Loucy (cell line): ENCODE data around the gene NRBP1.

Experiments
- H2AFZ ChIP-seq: fragments of 200-600 bp; sonication (generic); 2 replicates; pipeline ENCODE4 v1.6.0; 2016; ENCODE audit warnings: antibody characterized with exemption, mild to moderate bottlenecking, low read length, moderate library complexity
- H3F3A ChIP-seq: fragments of 200-600 bp; 2 replicates; pipeline ENCODE4 v1.6.0; 2016; ENCODE audit warnings: antibody characterized with exemption, low read depth, mild to moderate bottlenecking
- H3K27me3 ChIP-seq: fragments of 200-600 bp; sonication (generic); 2 replicates; pipeline ENCODE4 v1.6.1; 2014; ENCODE audit warnings: low read length, mild to moderate bottlenecking; ENCODE audit not compliant: insufficient read depth, poor library complexity, severe bottlenecking
- H3K36me3 ChIP-seq: fragments of 200-600 bp; sonication (generic); 2 replicates; pipeline ENCODE4 v1.6.1; 2016; ENCODE audit warnings: low read length; ENCODE audit not compliant: insufficient read depth
- H3K4me1 ChIP-seq: fragments of 200-600 bp; sonication (generic); 2 replicates; pipeline ENCODE4 v1.5.1; 2014; ENCODE audit warnings: low read length, mild to moderate bottlenecking; ENCODE audit not compliant: insufficient read depth, poor library complexity, severe bottlenecking
- H3K4me2 ChIP-seq: fragments of 200-600 bp; sonication (generic); 2 replicates; pipeline ENCODE4 v1.6.0; 2014; ENCODE audit warnings: antibody characterized with exemption, low read length, low read depth, mild to moderate bottlenecking; ENCODE audit not compliant: poor library complexity, severe bottlenecking
- H3K4me3 ChIP-seq: fragments of 200-600 bp; sonication (generic); 2 replicates; pipeline ENCODE4 v1.5.1; 2014; ENCODE audit warnings: low read length, mild to moderate bottlenecking, mixed read lengths; ENCODE audit not compliant: poor library complexity, severe bottlenecking
- H3K79me2 ChIP-seq: fragments of 200-600 bp; sonication (generic); 2 replicates; pipeline ENCODE4 v1.6.1; 2014; ENCODE audit warnings: low read length; ENCODE audit not compliant: insufficient read depth
- H3K9ac ChIP-seq: fragments of 200-600 bp; sonication (generic); 2 replicates; pipeline ENCODE4 v1.6.0; 2014; ENCODE audit warnings: mild to moderate bottlenecking, low read depth, low read length, moderate library complexity; ENCODE audit not compliant: poor library complexity, severe bottlenecking
- H3K9me2 ChIP-seq: fragments of 200-600 bp; sonication (generic); replicated peaks from 2 replicates; pipeline ENCODE4 v1.6.1; 2016; ENCODE audit warnings: low read depth, low read length, mixed read lengths
- H3K9me3 ChIP-seq: fragments of 200-600 bp; sonication (generic); 2 replicates; pipeline ENCODE4 v1.6.1; 2014; ENCODE audit warnings: mild to moderate bottlenecking, antibody characterized with exemption, low read length, low read depth; ENCODE audit not compliant: insufficient read depth
- H4K20me1 ChIP-seq: fragments of 200-600 bp; sonication (generic); 2 replicates; pipeline ENCODE4 v1.6.0; 2014; ENCODE audit warnings: antibody characterized with exemption, low read length, mild to moderate bottlenecking; ENCODE audit not compliant: insufficient read depth, poor library complexity, severe bottlenecking
- EZH2phosphoT487 ChIP-seq: fragments of 200-600 bp; IDR thresholded peaks from 2 replicates; pipeline ENCODE4 v1.6.1; 2018; ENCODE audit warnings: antibody characterized with exemption, mild to moderate bottlenecking, moderate library complexity, borderline replicate concordance
- TF ChIP-seq, protein P1 (sequence below): fragments of 200-600 bp; sonication (generic); conservative IDR thresholded peaks from 2 replicates; pipeline ENCODE4 v1.5.1; 2014; ENCODE audit warnings: mild to moderate bottlenecking, antibody characterized with exemption, low read length

NRBP1 gene

DNA sequence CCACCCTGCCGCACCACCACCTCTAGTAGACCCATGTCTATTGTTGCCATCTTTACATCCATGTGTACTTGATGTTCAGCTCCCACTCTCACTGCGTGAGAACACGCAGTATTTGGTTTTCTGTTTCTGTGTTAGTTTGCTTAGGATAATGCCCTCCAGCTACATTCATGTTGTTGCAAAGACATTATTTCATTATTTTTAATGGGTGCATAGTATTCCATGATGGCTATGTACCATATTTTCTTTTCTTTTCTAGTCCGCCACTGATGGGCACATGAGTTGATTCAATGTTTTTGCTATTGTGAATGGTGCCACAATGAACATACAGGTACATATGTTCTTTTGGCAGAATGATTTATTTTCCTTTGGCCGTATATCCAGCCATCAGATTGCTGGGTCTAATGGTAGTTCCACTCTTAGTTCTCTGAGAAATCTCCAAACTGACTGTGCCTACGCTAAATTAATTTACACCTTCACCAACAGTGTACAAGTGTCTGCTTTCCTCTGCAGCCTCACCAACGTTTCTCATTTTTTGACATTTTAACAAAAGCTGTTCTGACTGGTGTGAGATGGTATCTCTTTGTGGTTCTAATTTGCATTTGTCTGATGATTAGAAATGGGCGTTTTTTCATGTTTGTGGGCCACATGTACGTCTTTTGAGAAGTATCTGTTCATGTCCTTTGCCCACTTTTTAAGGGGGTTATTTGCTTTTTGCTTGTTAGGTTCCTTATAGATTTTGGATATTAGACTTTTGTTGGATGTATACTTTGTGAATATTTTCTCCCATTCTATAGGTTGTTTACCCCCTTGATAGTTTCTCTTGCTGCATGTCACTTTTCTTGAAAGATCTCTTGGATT, 37.4 kb upstream of the NRBP1 start:
- Histone ChIP-seq H3K36me3 (peaks cover 36% of the 10 kb centered on the region), H3F3A (no peaks in the 10 kb centered on the region), H3K27me3 (no peaks in the 10 kb centered on the region), H3K4me1 (no peaks in the 10 kb centered on the region), H3K9ac (no peak overlapping the region), H3K79me2 (peaks cover 69% of the 10 kb centered on the region), H4K20me1 (peaks cover 30% of the 10 kb centered on the region), H3K4me3 (no peak overlapping the region), H3K4me2 (no peak overlapping the region), H3K9me3 (no peaks in the 10 kb centered on the region), H3K9me2 (no peaks in the 10 kb centered on the region), H2AFZ (no peak overlapping the region)
- TF ChIP-seq, protein P1, sequence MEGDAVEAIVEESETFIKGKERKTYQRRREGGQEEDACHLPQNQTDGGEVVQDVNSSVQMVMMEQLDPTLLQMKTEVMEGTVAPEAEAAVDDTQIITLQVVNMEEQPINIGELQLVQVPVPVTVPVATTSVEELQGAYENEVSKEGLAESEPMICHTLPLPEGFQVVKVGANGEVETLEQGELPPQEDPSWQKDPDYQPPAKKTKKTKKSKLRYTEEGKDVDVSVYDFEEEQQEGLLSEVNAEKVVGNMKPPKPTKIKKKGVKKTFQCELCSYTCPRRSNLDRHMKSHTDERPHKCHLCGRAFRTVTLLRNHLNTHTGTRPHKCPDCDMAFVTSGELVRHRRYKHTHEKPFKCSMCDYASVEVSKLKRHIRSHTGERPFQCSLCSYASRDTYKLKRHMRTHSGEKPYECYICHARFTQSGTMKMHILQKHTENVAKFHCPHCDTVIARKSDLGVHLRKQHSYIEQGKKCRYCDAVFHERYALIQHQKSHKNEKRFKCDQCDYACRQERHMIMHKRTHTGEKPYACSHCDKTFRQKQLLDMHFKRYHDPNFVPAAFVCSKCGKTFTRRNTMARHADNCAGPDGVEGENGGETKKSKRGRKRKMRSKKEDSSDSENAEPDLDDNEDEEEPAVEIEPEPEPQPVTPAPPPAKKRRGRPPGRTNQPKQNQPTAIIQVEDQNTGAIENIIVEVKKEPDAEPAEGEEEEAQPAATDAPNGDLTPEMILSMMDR, result no peak
- TF ChIP-seq EZH2phosphoT487, result no peak

DNA sequence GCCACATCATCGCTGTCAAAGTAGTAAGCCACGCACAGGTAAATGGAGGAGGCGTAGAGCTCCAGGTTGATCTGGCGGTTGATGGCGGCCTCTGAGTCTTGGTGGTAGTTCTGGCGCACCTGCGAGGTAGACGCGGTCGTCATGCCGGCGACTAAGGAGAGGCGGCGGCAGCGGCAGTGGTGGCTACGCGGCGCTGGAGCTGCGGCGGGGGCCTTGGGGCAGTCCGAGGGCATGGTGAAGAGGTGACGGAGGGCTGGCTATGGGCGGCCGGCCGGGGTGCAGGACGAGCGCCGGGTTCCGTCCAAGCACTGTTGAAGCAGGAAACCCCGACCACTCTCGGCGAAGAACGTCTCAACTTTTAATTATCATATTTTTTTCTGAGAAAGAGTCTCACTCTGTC, 35.2 kb upstream of the NRBP1 start:
- Histone ChIP-seq H3F3A (no peaks in the 10 kb centered on the region), H3K9me2 (no peaks in the 10 kb centered on the region), H3K9me3 (no peaks in the 10 kb centered on the region), H3K4me2 (no peak overlapping the region), H2AFZ (no peak overlapping the region), H3K36me3 (peaks cover 26% of the 10 kb centered on the region; the same call in 1 of the 2 replicates), H3K4me3 (no peak overlapping the region), H3K79me2 (peaks cover 86% of the 10 kb centered on the region), H3K4me1 (peaks cover 10% of the 10 kb centered on the region), H3K9ac (no peak overlapping the region), H4K20me1 (peaks cover 48% of the 10 kb centered on the region), H3K27me3 (no peaks in the 10 kb centered on the region)
- no peak for TF ChIP-seq EZH2phosphoT487
- TF ChIP-seq, protein P1, result no peak

DNA sequence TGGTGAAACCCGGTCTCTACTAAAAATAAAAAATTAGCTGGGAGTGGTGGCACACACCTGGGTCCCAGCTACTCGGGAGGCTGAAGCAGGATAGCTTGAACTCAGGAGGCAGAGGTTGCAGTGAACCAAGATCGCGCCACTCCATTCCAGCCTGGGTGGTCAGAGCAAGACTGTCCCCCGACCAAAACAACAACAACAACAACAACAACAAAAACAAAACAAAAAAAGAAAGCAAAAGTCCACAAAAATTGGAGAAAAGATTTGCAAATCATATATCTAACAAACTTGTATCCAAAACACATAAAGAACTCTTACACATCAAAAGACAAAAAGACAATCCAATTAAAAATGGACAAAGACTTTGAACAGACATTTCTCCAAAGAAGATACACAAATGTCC, 29.5 kb upstream of the NRBP1 start:
- Histone ChIP-seq H2AFZ (no peak overlapping the region), H3K4me1 (peaks cover 20% of the 10 kb centered on the region), H3F3A (no peaks in the 10 kb centered on the region), H3K9me2 (no peaks in the 10 kb centered on the region), H4K20me1 (peaks cover 73% of the 10 kb centered on the region), H3K9ac (no peak overlapping the region), H3K4me2 (peak overlapping the region; percentile 10), H3K79me2 (peaks cover 98% of the 10 kb centered on the region), H3K4me3 (no peak overlapping the region), H3K9me3 (no peaks in the 10 kb centered on the region), H3K27me3 (no peaks in the 10 kb centered on the region), H3K36me3 (0 out of 2 replicates have a peak, but pooled peaks cover 6% of the 10 kb centered on the region)
- TF ChIP-seq EZH2phosphoT487, result no peak
- TF ChIP-seq, protein P1, result no peak
